Astrocyte of the spinal cord (primary cell): Measurements from ENCODE around the gene PREB.

Experiments used
- DNase-seq: peaks from one replicate; pipeline ENCODE4 v3.0.0; 2011; ENCODE audit warnings: low read depth, low spot score
- H3K4me3 ChIP-seq: 2 replicates; pipeline ENCODE4 v1.5.1; 2011; ENCODE audit warnings: low read depth, mild to moderate bottlenecking, low read length, moderate library complexity
- CTCF ChIP-seq: IDR thresholded peaks from 2 replicates; pipeline ENCODE4 v1.5.1; 2012; ENCODE audit warnings: low read depth, mild to moderate bottlenecking, low read length, inconsistent platforms
- in situ Hi-C: cut with HindIII; loops from 2 replicates; pipeline ENCODE4 v1.10.0; 2017; ENCODE audit warnings: low sequenced_read_pairs

The PREB gene

GRCh38 chr2:27152102-27152795 lies 17.8 kb upstream of the PREB start:
- no peak for DNase-seq
- no peak overlapping the region for H3K4me3 ChIP-seq
- TF ChIP-seq CTCF: no peak
- in situ Hi-C loops: no loop called here

GRCh38 chr2:27150639-27151230 lies 16.3 kb upstream of the PREB start:
- TF ChIP-seq CTCF: no peak
- DNase-seq: no peak
- no peak overlapping the region for H3K4me3 ChIP-seq
- in situ Hi-C loops: no loop called here

DNA sequence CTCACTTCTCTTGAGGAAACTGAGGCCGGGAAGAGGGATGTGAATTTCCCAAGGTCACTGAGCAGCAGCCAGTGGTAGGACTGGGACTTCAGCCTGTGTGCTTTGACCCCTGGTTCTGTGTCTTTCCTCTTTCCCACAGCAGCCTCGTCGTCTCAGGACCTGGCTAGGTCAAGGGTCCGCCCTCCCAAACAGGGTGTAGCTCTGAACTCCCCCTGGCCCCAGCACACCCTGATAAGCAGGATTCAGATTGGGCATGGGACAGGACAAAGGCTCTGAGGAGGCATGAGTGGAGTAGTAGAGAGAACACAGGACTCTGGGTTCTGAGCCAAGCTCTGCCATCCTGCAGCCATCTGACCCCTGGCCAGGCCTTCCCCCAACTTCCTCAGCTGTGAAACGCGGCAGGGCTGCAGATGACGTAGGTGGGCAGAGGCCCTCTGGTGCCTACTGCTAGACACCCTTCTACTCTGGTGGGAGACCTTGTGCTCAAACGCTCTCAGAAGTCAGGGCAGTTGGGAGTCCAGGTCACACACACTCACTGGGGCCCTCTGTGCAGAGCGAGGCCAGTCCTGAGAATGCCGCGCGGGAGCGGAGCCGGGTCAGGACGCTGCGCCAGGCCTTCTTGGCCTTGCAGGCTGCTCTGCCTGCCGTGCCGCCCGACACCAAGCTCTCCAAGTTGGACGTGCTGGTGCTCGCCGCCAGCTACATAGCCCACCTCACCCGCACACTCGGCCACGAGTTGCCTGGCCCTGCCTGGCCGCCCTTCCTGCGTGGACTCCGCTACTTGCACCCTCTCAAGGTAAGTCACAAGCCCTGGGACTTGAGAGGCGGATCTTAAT lies 15.4 kb upstream of the PREB start:
- no peak for TF ChIP-seq CTCF
- DNase-seq: no peak
- in situ Hi-C loops: no loop called here

GRCh38 chr2:27148801-27149439 lies 14.5 kb upstream of the PREB start, which contains the start of gene TCF23:
Gene TCF23 (plus strand): TSS chr2:27149004. CDS start chr2:27149134, 130 bp downstream.
- no peak within 1 kb of the TSS for H3K4me3 ChIP-seq
- no peak for DNase-seq
- TF ChIP-seq CTCF: no peak
- in situ Hi-C loops: no loop called here

More for the DNA sequence above, 15.4 kb upstream of the PREB start:
- no peak overlapping the region for H3K4me3 ChIP-seq

DNA sequence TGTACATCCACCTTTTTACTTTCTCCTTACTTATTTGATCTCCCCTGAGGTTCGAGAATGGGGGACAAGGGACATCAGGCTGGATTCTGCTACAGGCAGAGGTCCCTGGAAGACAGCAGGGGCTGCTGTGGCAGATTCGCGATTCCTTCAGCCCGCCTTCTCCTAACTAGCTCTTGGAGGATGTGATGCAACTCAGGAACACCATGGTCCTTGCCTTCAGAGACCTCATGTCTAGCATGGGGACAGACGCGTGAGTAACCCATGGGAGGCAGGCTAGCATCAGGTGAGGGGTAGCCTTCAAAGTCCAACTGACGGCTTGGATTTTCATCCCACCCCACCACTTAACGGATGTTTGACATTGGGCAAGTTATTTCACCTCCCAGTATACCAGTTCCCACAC lies 13.5 kb upstream of the PREB start:
- TF ChIP-seq CTCF: no peak
- no peak for DNase-seq
- in situ Hi-C loops: no loop called here
- H3K4me3 ChIP-seq: no peak overlapping the region

- no peak for TF ChIP-seq CTCF
- DNase-seq: no peak
- in situ Hi-C loops: no loop called here
- no peak overlapping the region for H3K4me3 ChIP-seq
Measured at GRCh38 chr2:27145682-27146081, 11.2 kb upstream of the PREB start.
